Measurements from ENCODE around the gene ERG.

ERG gene

DNA sequence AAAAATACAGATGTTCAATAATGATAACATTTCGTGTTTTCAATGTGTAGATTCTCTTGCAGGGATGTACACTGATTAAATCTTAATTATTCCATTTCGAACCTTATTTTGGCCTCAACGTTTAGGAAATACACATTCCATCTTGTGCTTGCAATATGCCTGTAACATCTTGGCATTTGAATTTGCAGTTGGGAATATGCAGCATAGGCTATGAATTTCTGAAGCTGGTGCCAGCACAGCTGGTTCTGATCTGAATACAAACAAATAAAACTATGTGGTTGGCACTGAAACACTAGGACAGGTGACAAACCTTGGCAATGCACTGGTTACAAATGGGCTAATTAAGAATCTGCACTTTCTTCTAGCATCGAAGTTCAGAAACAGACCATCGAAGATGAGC is 108.4 kb downstream of the ERG start:
- no peaks in the 10 kb centered on the region for H3K36me3 Mint-ChIP-seq (ENCODE audit: low read depth)
- no peaks in the 10 kb centered on the region for H3K4me1 Mint-ChIP-seq
- no peak overlapping the region for H3K27ac Mint-ChIP-seq
- DNase-seq = no peak
- H3K9me3 Mint-ChIP-seq = no peaks in the 10 kb centered on the region
- no peak overlapping the region for H3K4me3 Mint-ChIP-seq
- H3K27me3 Mint-ChIP-seq = peaks cover 6% of the 10 kb centered on the region
- ATAC-seq = no peak

GRCh38 chr21:38389354-38389676 is 109.0 kb downstream of the ERG start:
- DNase-seq (no peak), ATAC-seq (no peak)
- Mint-ChIP-seq H3K27ac (no peak overlapping the region), H3K9me3 (no peaks in the 10 kb centered on the region), H3K36me3 (ENCODE audit: low read depth) (no peaks in the 10 kb centered on the region), H3K4me3 (no peak overlapping the region), H3K27me3 (peaks cover 6% of the 10 kb centered on the region), H3K4me1 (no peaks in the 10 kb centered on the region)

GRCh38 chr21:38388647-38389353 is 109.5 kb downstream of the ERG start:
- no peak for ATAC-seq
- no peak overlapping the region for H3K27ac Mint-ChIP-seq
- no peaks in the 10 kb centered on the region for H3K4me1 Mint-ChIP-seq
- H3K9me3 Mint-ChIP-seq = no peaks in the 10 kb centered on the region
- H3K4me3 Mint-ChIP-seq = no peak overlapping the region
- DNase-seq = no peak
- peaks cover 6% of the 10 kb centered on the region for H3K27me3 Mint-ChIP-seq
- no peaks in the 10 kb centered on the region for H3K36me3 Mint-ChIP-seq (ENCODE audit: low read depth)

GRCh38 chr21:38388203-38388602 is 110.1 kb downstream of the ERG start:
- H3K27ac Mint-ChIP-seq = no peak overlapping the region
- ATAC-seq (no peak), DNase-seq (no peak)
- no peaks in the 10 kb centered on the region for H3K4me1 Mint-ChIP-seq
- no peaks in the 10 kb centered on the region for H3K36me3 Mint-ChIP-seq (ENCODE audit: low read depth)
- no peaks in the 10 kb centered on the region for H3K9me3 Mint-ChIP-seq
- H3K4me3 Mint-ChIP-seq = no peak overlapping the region
- H3K27me3 Mint-ChIP-seq = peaks cover 7% of the 10 kb centered on the region

DNA sequence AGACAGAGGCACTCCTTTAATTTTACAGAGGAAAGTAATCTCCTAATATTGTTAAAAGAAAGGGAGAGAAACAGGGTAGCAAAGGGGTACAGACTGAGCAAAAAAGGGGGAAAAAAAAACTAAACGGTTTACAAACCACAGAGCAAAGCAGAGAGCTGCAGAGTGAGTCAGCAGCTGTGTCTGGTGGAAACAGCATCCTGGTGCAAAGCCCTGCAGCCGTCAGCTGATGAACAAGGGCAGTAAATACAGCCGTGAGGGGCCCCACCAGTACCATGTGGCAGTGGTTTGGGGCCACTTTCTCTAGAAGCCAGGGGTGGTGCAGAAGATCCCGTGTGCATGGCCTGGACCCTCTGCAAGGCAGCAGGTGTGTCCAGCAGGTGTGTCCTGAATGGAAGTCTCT is 111.3 kb downstream of the ERG start:
- no peaks in the 10 kb centered on the region for H3K9me3 Mint-ChIP-seq
- no peaks in the 10 kb centered on the region for H3K4me1 Mint-ChIP-seq
- no peak overlapping the region for H3K4me3 Mint-ChIP-seq
- ATAC-seq (no peak), DNase-seq (no peak)
- peaks cover 6% of the 10 kb centered on the region for H3K27me3 Mint-ChIP-seq
- H3K36me3 Mint-ChIP-seq (ENCODE audit: low read depth) = no peaks in the 10 kb centered on the region
- H3K27ac Mint-ChIP-seq = no peak overlapping the region

DNA sequence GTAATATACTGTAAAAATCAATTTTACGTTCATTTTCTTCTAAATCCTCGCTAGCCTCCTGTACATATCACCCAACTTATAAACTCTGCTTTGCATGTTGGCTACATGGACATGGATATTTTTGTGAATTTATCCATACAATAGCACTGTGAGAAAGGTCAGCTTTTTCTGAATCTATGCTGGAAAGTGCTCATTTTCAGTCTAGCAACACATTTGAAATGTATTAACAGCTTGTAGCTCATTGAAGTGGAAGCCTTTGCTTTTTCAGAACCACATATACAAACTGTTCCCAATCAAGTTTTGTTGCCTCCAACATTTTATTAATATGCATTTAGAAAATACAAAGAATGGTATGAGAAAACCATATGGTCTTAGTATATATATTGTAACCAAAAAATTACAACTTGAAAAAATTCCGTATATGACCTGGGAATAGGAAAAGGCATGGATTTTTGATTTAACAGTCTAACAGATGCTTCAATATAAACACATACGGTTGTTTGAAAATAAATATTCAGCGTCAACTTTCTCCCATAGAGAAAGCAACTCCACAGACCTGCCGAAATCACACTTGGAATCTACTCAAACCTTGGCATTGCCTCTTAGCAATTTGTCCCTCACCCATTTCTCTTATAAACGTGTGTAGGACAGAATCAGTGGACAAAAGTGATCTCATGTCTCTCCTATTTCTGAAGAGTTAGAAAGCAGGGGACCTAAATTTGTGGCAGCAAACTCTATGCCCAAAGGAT is 112.7 kb downstream of the ERG start:
- no peak for DNase-seq
- Mint-ChIP-seq H3K27ac (no peak overlapping the region), H3K9me3 (no peaks in the 10 kb centered on the region), H3K4me3 (no peak overlapping the region), H3K27me3 (peaks cover 6% of the 10 kb centered on the region), H3K4me1 (no peaks in the 10 kb centered on the region), H3K36me3 (ENCODE audit: low read depth) (no peaks in the 10 kb centered on the region)
- ATAC-seq = no peak

DNA sequence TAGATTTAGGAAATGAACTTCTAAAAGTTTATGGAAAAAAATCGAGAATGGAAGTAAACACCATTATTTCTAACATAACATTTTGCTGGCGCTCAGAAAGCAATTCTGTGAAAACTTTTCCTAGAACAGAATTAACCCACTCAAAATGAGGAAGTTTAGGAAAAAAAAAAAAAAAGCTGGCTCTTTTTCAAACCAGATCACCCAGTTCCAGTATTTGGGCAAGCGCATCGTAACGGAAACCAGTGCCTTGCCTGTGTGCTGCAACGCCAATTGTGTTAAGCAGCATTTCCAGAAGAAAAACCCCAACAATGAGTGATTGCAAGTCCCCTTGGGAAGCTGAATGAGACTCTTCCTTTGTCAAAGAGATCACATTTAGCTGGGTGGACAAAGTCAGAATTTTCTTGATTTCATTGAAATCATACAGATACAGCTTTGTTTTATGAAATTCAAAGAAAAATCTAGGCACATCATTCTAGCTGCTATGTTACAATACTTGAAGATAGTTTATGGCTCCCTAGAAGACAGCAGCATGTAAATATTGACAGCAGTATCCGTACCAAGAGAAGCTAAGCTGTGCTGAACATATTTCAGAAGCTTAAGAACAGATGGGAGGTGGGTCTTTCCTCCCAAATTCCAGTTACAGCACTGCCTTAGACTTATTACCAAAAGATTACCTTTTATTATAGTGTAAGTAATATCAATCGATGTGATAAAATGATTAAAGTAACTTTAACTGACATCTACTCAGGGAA is 113.4 kb downstream of the ERG start:
- H3K36me3 Mint-ChIP-seq (ENCODE audit: low read depth) = no peaks in the 10 kb centered on the region

GRCh38 chr21:38384238-38384560 is 114.1 kb downstream of the ERG start:
- Mint-ChIP-seq H3K36me3 (ENCODE audit: low read depth) (no peaks in the 10 kb centered on the region), H3K9me3 (no peaks in the 10 kb centered on the region), H3K27me3 (peaks cover 6% of the 10 kb centered on the region), H3K4me3 (no peak overlapping the region), H3K4me1 (no peaks in the 10 kb centered on the region), H3K27ac (no peak overlapping the region)
- DNase-seq (no peak), ATAC-seq (no peak)

More for the DNA sequence above, 113.4 kb downstream of the ERG start:
- Mint-ChIP-seq H3K4me1 (no peaks in the 10 kb centered on the region), H3K27me3 (peaks cover 6% of the 10 kb centered on the region), H3K4me3 (no peak overlapping the region), H3K9me3 (no peaks in the 10 kb centered on the region), H3K27ac (no peak overlapping the region)
- no peak for ATAC-seq
- no peak for DNase-seq

DNA sequence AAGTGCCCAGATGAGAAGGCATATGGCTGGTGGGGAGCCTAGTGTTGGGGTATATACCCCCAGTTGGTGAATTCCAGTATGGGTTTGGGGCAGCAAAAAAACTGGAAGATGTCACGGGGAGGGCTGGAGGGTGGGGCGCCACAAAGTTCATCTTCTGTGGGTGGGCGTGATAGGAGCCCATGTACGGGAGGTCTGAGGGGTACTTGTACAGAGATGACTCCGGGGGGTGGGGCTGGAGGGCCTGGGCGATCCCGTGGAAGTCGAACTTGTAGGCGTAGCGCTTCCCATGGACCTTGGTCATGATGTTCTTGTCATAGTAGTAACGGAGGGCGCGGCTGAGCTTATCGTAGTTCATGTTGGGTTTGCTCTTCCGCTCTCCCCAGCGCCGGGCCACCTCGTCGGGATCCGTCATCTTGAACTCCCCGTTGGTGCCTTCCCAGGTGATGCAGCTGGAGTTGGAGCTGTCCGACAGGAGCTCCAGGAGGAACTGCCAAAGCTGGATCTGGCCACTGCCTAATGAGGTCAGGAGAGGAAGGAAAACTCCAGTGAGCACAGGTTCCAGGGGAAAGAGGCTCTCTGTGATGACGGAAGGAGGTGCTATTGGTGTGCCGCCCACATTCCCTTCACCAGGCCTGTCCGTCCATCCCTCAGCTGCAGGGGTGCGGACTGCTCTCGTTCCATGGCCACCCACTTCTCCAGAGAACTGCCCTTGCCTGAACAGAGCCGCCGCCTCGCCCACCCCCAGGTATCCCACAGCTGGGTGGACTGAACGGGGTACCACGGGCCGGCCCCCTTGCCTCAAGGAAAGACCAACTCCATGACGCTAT is 114.7 kb downstream of the ERG start:
- no peak overlapping the region for H3K4me3 Mint-ChIP-seq
- no peaks in the 10 kb centered on the region for H3K4me1 Mint-ChIP-seq
- DNase-seq (no peak), ATAC-seq (no peak)
- no peak overlapping the region for H3K27ac Mint-ChIP-seq
- peaks cover 6% of the 10 kb centered on the region for H3K27me3 Mint-ChIP-seq
- no peaks in the 10 kb centered on the region for H3K9me3 Mint-ChIP-seq
- no peaks in the 10 kb centered on the region for H3K36me3 Mint-ChIP-seq (ENCODE audit: low read depth)

GRCh38 chr21:38380481-38381137 is 117.7 kb downstream of the ERG start:
- DNase-seq (no peak), ATAC-seq (no peak)
- Mint-ChIP-seq H3K36me3 (ENCODE audit: low read depth) (no peaks in the 10 kb centered on the region), H3K4me1 (peaks cover 6% of the 10 kb centered on the region), H3K4me3 (no peak overlapping the region), H3K27me3 (peaks cover 6% of the 10 kb centered on the region), H3K27ac (no peak overlapping the region), H3K9me3 (no peaks in the 10 kb centered on the region)

DNA sequence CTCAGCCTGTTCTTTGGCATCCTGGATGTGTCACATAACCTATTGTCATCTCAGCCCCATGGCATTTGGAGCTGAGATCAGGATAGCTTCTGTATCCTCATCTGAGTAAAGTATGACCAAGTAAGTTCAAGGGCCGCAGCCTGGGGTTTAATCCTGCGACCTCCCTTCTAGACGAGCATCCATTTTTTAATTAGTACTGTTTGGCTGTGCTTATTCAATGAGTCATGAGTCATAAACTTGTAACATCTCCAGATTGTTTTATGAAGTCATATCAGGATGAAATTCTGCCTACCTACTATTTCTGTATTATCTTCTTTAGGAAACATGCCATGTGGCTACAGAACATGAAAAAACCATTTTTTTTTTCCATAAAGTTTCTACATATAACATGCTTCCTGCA is 119.1 kb downstream of the ERG start:
- H3K27ac Mint-ChIP-seq = no peak overlapping the region
- ATAC-seq (no peak), DNase-seq (no peak)
- no peak overlapping the region for H3K4me3 Mint-ChIP-seq
- H3K27me3 Mint-ChIP-seq = peaks cover 2% of the 10 kb centered on the region
- H3K36me3 Mint-ChIP-seq (ENCODE audit: low read depth) = no peaks in the 10 kb centered on the region
- H3K9me3 Mint-ChIP-seq = no peaks in the 10 kb centered on the region
- peaks cover 6% of the 10 kb centered on the region for H3K4me1 Mint-ChIP-seq

DNA sequence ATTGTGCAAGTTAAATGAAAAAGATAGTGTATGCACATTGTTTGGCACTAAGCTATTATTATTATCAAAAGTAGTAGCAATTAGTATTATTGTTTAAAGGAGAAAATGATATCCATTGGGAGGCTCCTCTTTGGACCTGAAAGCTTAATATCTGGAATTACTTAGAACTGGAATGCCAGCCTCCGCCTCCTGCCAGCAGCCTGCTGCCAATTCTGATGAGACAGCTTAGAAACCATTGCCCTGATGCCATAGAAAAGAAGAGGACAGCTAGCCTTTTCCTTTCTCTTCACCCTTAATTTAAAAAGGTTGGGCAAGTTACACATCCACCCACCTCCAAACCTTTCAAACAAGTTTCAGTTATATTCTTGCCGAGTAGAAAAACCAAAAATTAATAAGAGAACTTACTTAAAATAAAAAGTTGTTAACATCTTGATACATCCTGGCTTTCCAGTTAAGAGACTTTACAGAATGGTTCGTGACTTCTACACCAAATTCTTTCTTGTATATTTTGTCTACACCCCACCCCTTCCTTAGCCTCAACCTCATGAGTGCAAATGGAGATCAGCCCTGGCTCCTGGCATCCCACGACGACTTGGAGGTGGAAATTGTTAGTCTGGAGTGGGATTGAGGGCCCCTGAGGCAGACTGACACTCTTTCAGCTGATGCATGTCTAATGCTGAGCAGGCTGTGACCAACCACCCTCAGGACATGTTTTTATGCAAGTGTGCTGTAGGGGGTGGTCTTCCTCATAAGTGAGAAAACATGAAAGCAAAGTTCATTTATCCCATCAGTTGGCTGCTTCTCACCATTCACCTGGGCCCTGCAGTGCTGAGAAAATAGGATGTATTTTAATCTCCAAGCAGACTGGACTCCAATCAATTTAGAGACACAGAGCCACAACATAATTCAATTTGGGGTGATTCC is 120.8 kb downstream of the ERG start:
- no peak for ATAC-seq

DNA sequence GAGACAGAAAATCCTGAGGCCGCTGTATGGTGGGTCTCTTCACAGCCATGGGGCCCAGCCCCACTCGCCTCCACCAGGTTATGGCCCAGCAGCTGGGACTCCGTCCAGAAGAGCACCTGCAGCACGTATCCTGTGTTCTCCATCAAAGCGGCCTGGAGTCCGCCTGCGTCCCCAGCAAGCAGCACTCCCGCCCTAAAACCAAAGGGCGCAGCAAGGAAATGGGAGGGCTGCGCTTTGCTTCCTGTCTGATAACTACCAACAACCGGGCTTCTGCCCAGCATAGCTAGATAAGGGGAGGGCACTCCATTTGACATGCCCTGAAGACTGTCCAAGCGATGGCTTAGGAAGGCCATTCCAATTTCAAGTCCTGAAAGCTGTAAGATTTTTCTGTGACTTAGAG is 121.6 kb downstream of the ERG start:
- Mint-ChIP-seq H3K9me3 (no peaks in the 10 kb centered on the region), H3K27me3 (no peaks in the 10 kb centered on the region), H3K27ac (no peak overlapping the region), H3K4me3 (no peak overlapping the region), H3K36me3 (ENCODE audit: low read depth) (no peaks in the 10 kb centered on the region), H3K4me1 (peaks cover 6% of the 10 kb centered on the region)
- ATAC-seq (no peak), DNase-seq (no peak)

More for the DNA sequence above, 120.8 kb downstream of the ERG start:
- H3K36me3 Mint-ChIP-seq (ENCODE audit: low read depth) = no peaks in the 10 kb centered on the region
- no peak overlapping the region for H3K4me3 Mint-ChIP-seq
- no peak overlapping the region for H3K27ac Mint-ChIP-seq
- H3K9me3 Mint-ChIP-seq = no peaks in the 10 kb centered on the region
- no peaks in the 10 kb centered on the region for H3K27me3 Mint-ChIP-seq
- H3K4me1 Mint-ChIP-seq = peaks cover 6% of the 10 kb centered on the region
- DNase-seq = no peak
